GM18861 (cell line): ENCODE results near the gene AK2.
"Not testable (repeated sequence)": the region's sequence is repeated elsewhere in the genome, so short reads cannot be mapped to it uniquely, and the experiment has no call there.

Experiments used
- ATAC-seq: cut with Tn5 transposase; IDR thresholded peaks from one replicate; pipeline ENCODE4 v1.9.1; 2021; ENCODE audit not compliant: unreplicated experiment

AK2 gene

GRCh38 chr1:33001282-33001681 lies 35.4 kb downstream of the AK2 start:
- ATAC-seq = no peak

GRCh38 chr1:33000427-33001026 lies 36.2 kb downstream of the AK2 start:
- ATAC-seq = no peak

GRCh38 chr1:32998997-32999396 lies 37.7 kb downstream of the AK2 start:
- ATAC-seq = no peak

- ATAC-seq = no peak
Observed at GRCh38 chr1:32998064-32998463, 38.6 kb downstream of the AK2 start.

GRCh38 chr1:32997381-32997891 lies 39.2 kb downstream of the AK2 start:
- no peak for ATAC-seq

GRCh38 chr1:32993324-32993636 lies 43.4 kb downstream of the AK2 start:
- ATAC-seq = not testable (repeated sequence)

- peak; percentile 78 for ATAC-seq
Observed at GRCh38 chr1:32992489-32993323, 44.0 kb downstream of the AK2 start.

GRCh38 chr1:32991819-32992488 lies 44.7 kb downstream of the AK2 start:
- ATAC-seq = no peak

GRCh38 chr1:32991386-32991785 lies 45.3 kb downstream of the AK2 start:
- ATAC-seq = no peak

- no peak for ATAC-seq
Observed at GRCh38 chr1:32990887-32991286, 45.8 kb downstream of the AK2 start.

- no peak for ATAC-seq
Observed at GRCh38 chr1:32989160-32990050, 47.3 kb downstream of the AK2 start.

- ATAC-seq = no peak
Observed at GRCh38 chr1:32988665-32989064, 48.0 kb downstream of the AK2 start.

- ATAC-seq = no peak
Observed at GRCh38 chr1:32985226-32985625, 51.5 kb downstream of the AK2 start.

- no peak for ATAC-seq
Observed at GRCh38 chr1:32984455-32985171, 52.1 kb downstream of the AK2 start.

GRCh38 chr1:32984090-32984454 lies 52.6 kb downstream of the AK2 start:
- ATAC-seq = no peak

- ATAC-seq = no peak
Observed at GRCh38 chr1:32983020-32983419, 53.7 kb downstream of the AK2 start.

GRCh38 chr1:32981003-32981901 lies 55.4 kb downstream of the AK2 start:
- peak; percentile 93 for ATAC-seq

GRCh38 chr1:32980080-32980479 lies 56.6 kb downstream of the AK2 start:
- ATAC-seq = no peak

- no peak for ATAC-seq
Observed at GRCh38 chr1:32978854-32979253, 57.8 kb downstream of the AK2 start.
